Keratinocyte (primary cell): ENCODE measurements around the gene VAV1. TPM values are rescaled to one million over a fixed set of nuclear protein-coding genes. Genes with fewer than 3 reads are reported as not detected.

ENCODE experiments used
- DNase-seq: peaks from one replicate; pipeline ENCODE4 v3.0.0-alpha.2; 2011; ENCODE audit warnings: low read depth, missing footprints, low spot score
- FAIRE-seq: peaks from 2 replicates; lab custom pipeline; 2011; peaks lifted over from hg19 to GRCh38; lab: Jason Lieb, UNC
- H2AFZ ChIP-seq: 2 replicates; pipeline ENCODE4 v1.6.0; 2012; ENCODE audit warnings: low read length, control low read depth, inconsistent platforms; ENCODE audit not compliant: control insufficient read depth
- H3K27ac ChIP-seq: 2 replicates; pipeline ENCODE4 v1.5.1; 2011; ENCODE audit warnings: low read length; ENCODE audit not compliant: control insufficient read depth, insufficient read depth
- H3K27me3 ChIP-seq: 3 replicates; pipeline ENCODE4 v1.6.0; 2011; ENCODE audit warnings: low read length; ENCODE audit not compliant: control insufficient read depth, insufficient read depth; ENCODE audit errors: extremely low read depth
- H3K36me3 ChIP-seq, 2 experiments: 2 replicates in 1 of 2; 3 replicates in 1 of 2; pipeline ENCODE4 v1.5.1; 2011; ENCODE audit warnings: low read length in 2 of 2, mild to moderate bottlenecking in 1 of 2; ENCODE audit not compliant: control insufficient read depth in 2 of 2, insufficient read depth in 2 of 2; ENCODE audit errors: extremely low read depth in 1 of 2
- H3K4me1 ChIP-seq: 3 replicates; pipeline ENCODE4 v1.5.1; 2011; ENCODE audit warnings: low read length; ENCODE audit not compliant: control insufficient read depth, insufficient read depth; ENCODE audit errors: extremely low read depth
- H3K4me2 ChIP-seq: 3 replicates; pipeline ENCODE4 v1.6.0; 2011; ENCODE audit warnings: low read depth, low read length; ENCODE audit not compliant: control insufficient read depth, insufficient read depth; ENCODE audit errors: extremely low read depth
- H3K4me3 ChIP-seq, 3 experiments: fragments of 200-600 bp in 1 of 3; sonication (generic) in 1 of 3; 2 replicates in 2 of 3; 3 replicates in 1 of 3; pipeline ENCODE4 v1.5.1; 2011 to 2016; ENCODE audit warnings: low read length in 3 of 3, mild to moderate bottlenecking in 3 of 3, control low read depth in 2 of 3, inconsistent platforms in 1 of 3, low read depth in 1 of 3, mixed read lengths in 1 of 3, mixed run types in 1 of 3, moderate library complexity in 1 of 3; ENCODE audit not compliant: control insufficient read depth in 2 of 3, insufficient read depth in 2 of 3; ENCODE audit errors: extremely low read depth in 1 of 3
- H3K79me2 ChIP-seq: 2 replicates; pipeline ENCODE4 v1.6.0; 2012; ENCODE audit warnings: low read length; ENCODE audit not compliant: control insufficient read depth, insufficient read depth
- H3K9ac ChIP-seq: 3 replicates; pipeline ENCODE4 v1.6.0; 2011; ENCODE audit warnings: low read length; ENCODE audit not compliant: control insufficient read depth, insufficient read depth; ENCODE audit errors: extremely low read depth
- H3K9me1 ChIP-seq: 3 replicates; pipeline ENCODE4 v1.6.0; 2011; ENCODE audit warnings: low read length; ENCODE audit not compliant: control insufficient read depth, insufficient read depth; ENCODE audit errors: extremely low read depth
- H3K9me3 ChIP-seq: 2 replicates; pipeline ENCODE4 v1.5.1; 2012; ENCODE audit warnings: low read depth, low read length; ENCODE audit not compliant: control insufficient read depth
- H4K20me1 ChIP-seq: 3 replicates; pipeline ENCODE4 v1.6.0; 2011; ENCODE audit warnings: low read length; ENCODE audit not compliant: control insufficient read depth, insufficient read depth; ENCODE audit errors: extremely low read depth
- CTCF ChIP-seq, 3 experiments: IDR thresholded peaks in 1 of 3; conservative IDR thresholded peaks in 1 of 3; optimal IDR thresholded peaks in 1 of 3; 2 replicates in 2 of 3; 3 replicates in 1 of 3; pipeline versions ENCODE3 to v1.5.1; 2011; ENCODE audit warnings: low read length in 3 of 3, mild to moderate bottlenecking in 3 of 3, moderate library complexity in 2 of 3, control low read depth in 1 of 3, inconsistent platforms in 1 of 3; ENCODE audit not compliant: insufficient read depth in 2 of 3; ENCODE audit errors: extremely low read depth in 1 of 3
- EZH2 ChIP-seq: IDR thresholded peaks from one replicate; pipeline ENCODE4 v1.6.1; 2012; ENCODE audit warnings: inconsistent platforms, mild to moderate bottlenecking, low read length, moderate library complexity
- dilution Hi-C: fragments of 300-500 bp; cut with MboI; formaldehyde crosslinking; loops from one replicate; pipeline ENCODE4 v1.7.0; 2020; ENCODE audit warnings: low sequenced_read_pairs; ENCODE audit not compliant: extremely low pct_ligation_motif_present
- polyA plus RNA-seq, 5 experiments: library from polyadenylated mRNA; depleted of rRNA in 3 of 5; stranded (reverse) in 3 of 5; stranded (forward) in 1 of 5; unstranded in 1 of 5; fragments of >200 nt; gene quantifications; 1 replicate in 1 of 5; 2 replicates in 3 of 5; 3 replicates in 1 of 5; pipeline versions ENCODE4 v1.2.1 to v1.2.3, GENCODE V29; 2011 to 2012; ENCODE audit warnings: missing spikeins in 2 of 5, low read depth in 1 of 5, low replicate concordance in 1 of 5

The VAV1 gene
- polyA plus RNA-seq, 1 donor (not counting 4 experiments of a cell fraction or from before 2014, with no cell fraction given): 0.42 TPM

- Histone ChIP-seq H3K9me1 (no peaks in the 10 kb centered on the region), H2AFZ (no peak overlapping the region), H3K27me3 (no peaks in the 10 kb centered on the region), H3K9ac (no peak overlapping the region), H3K27ac (no peak overlapping the region), H3K4me3 (no peak overlapping the region), H3K79me2 (no peaks in the 10 kb centered on the region), H3K4me1 (no peaks in the 10 kb centered on the region), H3K4me2 (no peak overlapping the region), H4K20me1 (no peaks in the 10 kb centered on the region), H3K9me3 (no peaks in the 10 kb centered on the region), H3K36me3 (no peaks in the 10 kb centered on the region)
- dilution Hi-C loops: no loop called here
- no peak for DNase-seq
- no peak for TF ChIP-seq CTCF (optimal IDR thresholded peaks at IDR 0.05 in 1 of 3, IDR thresholded peaks at IDR 0.05 in 1 of 3, conservative IDR thresholded peaks at IDR 0.05 in 1 of 3; ENCODE audit: extremely low read depth in 1 of 3, insufficient read depth in 2 of 3, low read length in 3 of 3)
- TF ChIP-seq EZH2: no peak
- FAIRE-seq: no peak
These were observed 121.8 kb downstream of the VAV1 start for GRCh38 chr19:6894313-6894712.

GRCh38 chr19:6903446-6903845 lies 130.9 kb downstream of the VAV1 start:
- Histone ChIP-seq H3K9ac (no peak overlapping the region), H3K4me1 (no peaks in the 10 kb centered on the region), H4K20me1 (no peaks in the 10 kb centered on the region), H3K9me1 (no peaks in the 10 kb centered on the region), H3K4me2 (no peak overlapping the region), H3K27ac (no peak overlapping the region), H3K9me3 (peaks cover 6% of the 10 kb centered on the region), H3K36me3 (no peaks in the 10 kb centered on the region), H3K4me3 (no peak overlapping the region), H2AFZ (no peak overlapping the region), H3K79me2 (no peaks in the 10 kb centered on the region), H3K27me3 (no peaks in the 10 kb centered on the region)
- DNase-seq (no peak), FAIRE-seq (no peak)
- dilution Hi-C loops: no loop called here
- TF ChIP-seq EZH2 (no peak), CTCF (optimal IDR thresholded peaks at IDR 0.05 in 1 of 3, IDR thresholded peaks at IDR 0.05 in 1 of 3, conservative IDR thresholded peaks at IDR 0.05 in 1 of 3; ENCODE audit: extremely low read depth in 1 of 3, insufficient read depth in 2 of 3, low read length in 3 of 3) (no peak)
